Activated T-cell treated with anti-CD3 and anti-CD28 coated beads for 4 hours (primary cell): ENCODE data around the gene TBCCD1.
"Not testable (repeated sequence)": the region's sequence is repeated elsewhere in the genome, so short reads cannot be mapped to it uniquely, and the experiment has no call there.

ENCODE experiments used
- DNase-seq: peaks from one replicate; pipeline ENCODE4 v3.0.0-alpha.2; 2020

The TBCCD1 gene

GRCh38 chr3:186596568-186597287, 29.6 kb upstream of the TBCCD1 start:
- no peak for DNase-seq

- DNase-seq, result no peak
These were observed 27.5 kb upstream of the TBCCD1 start for GRCh38 chr3:186594591-186595113.

GRCh38 chr3:186593862-186594261, 26.7 kb upstream of the TBCCD1 start:
- no peak for DNase-seq

GRCh38 chr3:186592682-186593081, 25.5 kb upstream of the TBCCD1 start:
- DNase-seq, result no peak

- DNase-seq, result no peak
These were observed 23.6 kb upstream of the TBCCD1 start for GRCh38 chr3:186590580-186591295.

- no peak for DNase-seq
These were observed 22.9 kb upstream of the TBCCD1 start for GRCh38 chr3:186589856-186590579.

- no peak for DNase-seq
These were observed 22.0 kb upstream of the TBCCD1 start for GRCh38 chr3:186589121-186589520.

- DNase-seq, result no peak
These were observed 21.5 kb upstream of the TBCCD1 start for GRCh38 chr3:186588632-186589031.

GRCh38 chr3:186587183-186587582, 20.0 kb upstream of the TBCCD1 start:
- DNase-seq, result no peak

GRCh38 chr3:186586245-186586644, 19.1 kb upstream of the TBCCD1 start:
- not testable (repeated sequence) for DNase-seq

GRCh38 chr3:186583831-186584230, 16.7 kb upstream of the TBCCD1 start:
- no peak for DNase-seq

GRCh38 chr3:186582541-186582940, 15.4 kb upstream of the TBCCD1 start:
- no peak for DNase-seq

GRCh38 chr3:186580785-186581184, 13.6 kb upstream of the TBCCD1 start:
- DNase-seq, result no peak

GRCh38 chr3:186577521-186577920, 10.4 kb upstream of the TBCCD1 start:
- DNase-seq, result no peak

- DNase-seq, result no peak
These were observed 4.5 kb upstream of the TBCCD1 start for GRCh38 chr3:186571644-186572013.

- no peak for DNase-seq
These were observed 4.0 kb upstream of the TBCCD1 start for GRCh38 chr3:186570941-186571643.

GRCh38 chr3:186570096-186570940, 3.2 kb upstream of the TBCCD1 start, which contains the start of gene DNAJB11:
DNAJB11 (plus strand) TSS chr3:186570720; CDS start chr3:186570898, 178 bp downstream.
- DNase-seq, result peak; percentile 96

GRCh38 chr3:186569779-186570095, 2.6 kb upstream of the TBCCD1 start:
- no peak for DNase-seq

- not testable (repeated sequence) for DNase-seq
These were observed 2.2 kb upstream of the TBCCD1 start for GRCh38 chr3:186569361-186569760.

GRCh38 chr3:186566772-186567071, 417 bp downstream of the TBCCD1 start:
- no peak for DNase-seq

- no peak for DNase-seq
These were observed 2.6 kb downstream of the TBCCD1 start for GRCh38 chr3:186564586-186564985.

GRCh38 chr3:186552408-186553031, 14.6 kb downstream of the TBCCD1 start:
- no peak for DNase-seq
